ENCODE measurements around the gene GRAMD4. TPM values are rescaled to one million over a fixed set of nuclear protein-coding genes. Genes with fewer than 3 reads are reported as not detected.

GRAMD4 gene
- total and polyA plus RNA-seq, 2 experiments from 2014 or later: 21.8 to 31.0 TPM

GRCh38 chr22:46607483-46608114, 12.6 kb upstream of the GRAMD4 start:
- TF ChIP-seq EZH2phosphoT487 (IDR thresholded peaks at IDR 0.05; ENCODE audit: low read depth, severe bottlenecking, unreplicated experiment) (no peak), CTCF (IDR thresholded peaks at IDR 0.05; ENCODE audit: poor library complexity) (no peak), EZH2 (IDR thresholded peaks at IDR 0.05; ENCODE audit: borderline replicate concordance) (no peak)
- Histone ChIP-seq H3K27me3 (no peaks in the 10 kb centered on the region), H3K27ac (no peak overlapping the region), H2AFZ (no peak overlapping the region), H4K20me1 (ENCODE audit: insufficient read depth, poor library complexity, severe bottlenecking) (no peaks in the 10 kb centered on the region), H3K9me2 (replicated peaks; ENCODE audit: insufficient read depth) (no peaks in the 10 kb centered on the region), H3K4me3 (no peak overlapping the region), H3K36me3 (replicated peaks; ENCODE audit: insufficient read depth, low read depth) (no peaks in the 10 kb centered on the region), H3K9me3 (ENCODE audit: low read depth) (no peaks in the 10 kb centered on the region), H3K79me2 (peaks cover 76% of the 10 kb centered on the region), H3K4me2 (no peak overlapping the region), H3K4me1 (ENCODE audit: insufficient read depth) (peaks cover 14% of the 10 kb centered on the region)
- 94% methylated on average over 27 of the region's 27 CpGs for WGBS (ENCODE audit: low lambda C conversion rate, missing lambda C conversion rate)
- no peak for DNase-seq (ENCODE audit: low spot score)

GRCh38 chr22:46609175-46609690, 11.0 kb upstream of the GRAMD4 start:
- 70% methylated on average over 17 of the region's 17 CpGs for WGBS (ENCODE audit: low lambda C conversion rate, missing lambda C conversion rate)
- Histone ChIP-seq H3K27ac (peak overlapping the region; percentile 37), H4K20me1 (ENCODE audit: insufficient read depth, poor library complexity, severe bottlenecking) (peaks cover 5% of the 10 kb centered on the region), H3K79me2 (peaks cover 81% of the 10 kb centered on the region), H3K27me3 (no peaks in the 10 kb centered on the region), H3K4me2 (peak overlapping the region; percentile 2), H3K36me3 (replicated peaks; ENCODE audit: insufficient read depth, low read depth) (no peaks in the 10 kb centered on the region), H2AFZ (no peak overlapping the region), H3K9me2 (replicated peaks; ENCODE audit: insufficient read depth) (no peaks in the 10 kb centered on the region), H3K4me3 (no peak overlapping the region), H3K9me3 (ENCODE audit: low read depth) (no peaks in the 10 kb centered on the region), H3K4me1 (ENCODE audit: insufficient read depth) (peaks cover 24% of the 10 kb centered on the region)
- peak; percentile 12 for TF ChIP-seq CTCF (IDR thresholded peaks at IDR 0.05; ENCODE audit: poor library complexity)
- no peak for TF ChIP-seq EZH2phosphoT487 (IDR thresholded peaks at IDR 0.05; ENCODE audit: low read depth, severe bottlenecking, unreplicated experiment)
- DNase-seq (ENCODE audit: low spot score): peak; percentile 53

GRCh38 chr22:46609724-46610201, 10.4 kb upstream of the GRAMD4 start:
- Histone ChIP-seq H3K4me1 (ENCODE audit: insufficient read depth) (peaks cover 24% of the 10 kb centered on the region), H3K9me3 (ENCODE audit: low read depth) (no peaks in the 10 kb centered on the region), H2AFZ (no peak overlapping the region), H3K79me2 (peaks cover 83% of the 10 kb centered on the region), H4K20me1 (ENCODE audit: insufficient read depth, poor library complexity, severe bottlenecking) (peaks cover 5% of the 10 kb centered on the region), H3K9me2 (replicated peaks; ENCODE audit: insufficient read depth) (no peaks in the 10 kb centered on the region), H3K36me3 (replicated peaks; ENCODE audit: insufficient read depth, low read depth) (no peaks in the 10 kb centered on the region), H3K27me3 (no peaks in the 10 kb centered on the region), H3K27ac (peak overlapping the region; percentile 37), H3K4me2 (peak overlapping the region; percentile 2), H3K4me3 (no peak overlapping the region)
- 84% methylated on average over 14 of the region's 14 CpGs for WGBS (ENCODE audit: low lambda C conversion rate, missing lambda C conversion rate)
- TF ChIP-seq CTCF (IDR thresholded peaks at IDR 0.05; ENCODE audit: poor library complexity): no peak
- TF ChIP-seq EZH2 (IDR thresholded peaks at IDR 0.05; ENCODE audit: borderline replicate concordance): no peak
- TF ChIP-seq EZH2phosphoT487 (IDR thresholded peaks at IDR 0.05; ENCODE audit: low read depth, severe bottlenecking, unreplicated experiment): no peak
- no peak for DNase-seq (ENCODE audit: low spot score)
